Muscle layer of duodenum (tissue), 2 donors: Measurements from ENCODE around the gene SLC25A22.

Source experiments
- H3K27ac ChIP-seq: one replicate; pipeline ENCODE4 v1.7.0; 2013; ENCODE audit warnings: mild to moderate bottlenecking, low read length
- H3K27me3 ChIP-seq: one replicate; pipeline ENCODE4 v1.7.0; 2013; ENCODE audit warnings: low read depth, mild to moderate bottlenecking, control low read depth, low read length
- H3K36me3 ChIP-seq, 2 donors: one replicate each; pipeline ENCODE4 v1.7.0; 2013; ENCODE audit warnings: low read length in 2 of 2, control low read depth in 1 of 2, mild to moderate bottlenecking in 1 of 2; ENCODE audit not compliant: insufficient read depth in 2 of 2, control insufficient read depth in 1 of 2
- H3K4me1 ChIP-seq, 2 donors: one replicate each; pipeline ENCODE4 v1.7.0; 2013; ENCODE audit warnings: low read length in 2 of 2, mild to moderate bottlenecking in 2 of 2, control low read depth in 1 of 2, moderate library complexity in 1 of 2; ENCODE audit not compliant: insufficient read depth in 2 of 2, control insufficient read depth in 1 of 2
- H3K4me3 ChIP-seq, 2 donors: one replicate each; pipeline ENCODE4 v1.7.0; 2013; ENCODE audit warnings: low read length in 2 of 2, low read depth in 1 of 2, mild to moderate bottlenecking in 1 of 2
- H3K9me3 ChIP-seq, 2 donors: one replicate each; pipeline ENCODE4 v1.7.0; 2013; ENCODE audit warnings: low read length in 2 of 2, control low read depth in 1 of 2, mild to moderate bottlenecking in 1 of 2; ENCODE audit not compliant: control insufficient read depth in 1 of 2
- donor health status: healthy.

The SLC25A22 gene

GRCh38 chr11:809287-810039 lies 11.4 kb upstream of the SLC25A22 start, which contains the start of gene RPLP2:
RPLP2 (plus strand) TSS chr11:809967; CDS start chr11:810235, 268 bp downstream.
- Histone ChIP-seq H3K36me3 (peaks cover 27 to 41% of the 10 kb centered on the region in 2 donors), H3K4me1 (peaks cover 9 to 31% of the 10 kb centered on the region in 2 donors), H3K27ac (peak within 1 kb of the TSS; percentile 99), H3K9me3 (no peaks in the 10 kb centered on the region), H3K4me3 (peak within 1 kb of the TSS; percentile 86 to 94), H3K27me3 (no peaks in the 10 kb centered on the region)

GRCh38 chr11:808427-809286 lies 10.6 kb upstream of the SLC25A22 start:
- peak overlapping the region; percentile 99 for H3K27ac ChIP-seq
- H3K27me3 ChIP-seq, result no peaks in the 10 kb centered on the region
- H3K4me1 ChIP-seq, result peaks cover 11 to 38% of the 10 kb centered on the region in 2 donors
- peak overlapping the region; percentile 86 to 94 for H3K4me3 ChIP-seq
- no peaks in the 10 kb centered on the region for H3K9me3 ChIP-seq
- H3K36me3 ChIP-seq, result peaks cover 25 to 35% of the 10 kb centered on the region in 2 donors

- Histone ChIP-seq H3K4me3 (peak overlapping the region; percentile 59 to 74), H3K4me1 (peaks cover 4 to 21% of the 10 kb centered on the region in 2 donors), H3K36me3 (peaks cover 0 to 35% of the 10 kb centered on the region in 2 donors), H3K27me3 (no peaks in the 10 kb centered on the region), H3K9me3 (no peaks in the 10 kb centered on the region), H3K27ac (no peak overlapping the region)
Observed at GRCh38 chr11:804599-804964, 6.5 kb upstream of the SLC25A22 start.

GRCh38 chr11:803770-804598 lies 5.9 kb upstream of the SLC25A22 start:
- H3K27me3 ChIP-seq, result no peaks in the 10 kb centered on the region
- peaks cover 0 to 30% of the 10 kb centered on the region in 2 donors for H3K36me3 ChIP-seq
- H3K4me1 ChIP-seq, result peaks cover 4 to 21% of the 10 kb centered on the region in 2 donors
- peak overlapping the region; percentile 59 to 74 for H3K4me3 ChIP-seq
- H3K9me3 ChIP-seq, result no peaks in the 10 kb centered on the region
- H3K27ac ChIP-seq, result no peak overlapping the region

GRCh38 chr11:803467-803742 lies 5.3 kb upstream of the SLC25A22 start:
- Histone ChIP-seq H3K4me3 (no peak overlapping the region), H3K27me3 (no peaks in the 10 kb centered on the region), H3K4me1 (peaks cover 4 to 18% of the 10 kb centered on the region in 2 donors), H3K27ac (no peak overlapping the region), H3K9me3 (no peaks in the 10 kb centered on the region), H3K36me3 (peaks cover 0 to 26% of the 10 kb centered on the region in 2 donors)

- Histone ChIP-seq H3K9me3 (no peaks in the 10 kb centered on the region), H3K4me3 (no peak overlapping the region), H3K36me3 (peaks cover 0 to 26% of the 10 kb centered on the region in 2 donors), H3K27me3 (no peaks in the 10 kb centered on the region), H3K4me1 (peaks cover 4 to 15% of the 10 kb centered on the region in 2 donors), H3K27ac (no peak overlapping the region)
Observed at GRCh38 chr11:802693-803466, 4.8 kb upstream of the SLC25A22 start.

- Histone ChIP-seq H3K4me3 (no peak overlapping the region), H3K36me3 (peaks cover 0 to 26% of the 10 kb centered on the region in 2 donors), H3K4me1 (peaks cover 4 to 16% of the 10 kb centered on the region in 2 donors), H3K27ac (no peak overlapping the region), H3K27me3 (no peaks in the 10 kb centered on the region), H3K9me3 (no peaks in the 10 kb centered on the region)
Observed at GRCh38 chr11:802018-802617, 4.0 kb upstream of the SLC25A22 start.

- Histone ChIP-seq H3K4me1 (peaks cover 11 to 25% of the 10 kb centered on the region in 2 donors), H3K27ac (no peak overlapping the region), H3K4me3 (no peak overlapping the region), H3K36me3 (peaks cover 0 to 26% of the 10 kb centered on the region in 2 donors), H3K9me3 (no peaks in the 10 kb centered on the region), H3K27me3 (no peaks in the 10 kb centered on the region)
Observed at GRCh38 chr11:801097-801780, 3.2 kb upstream of the SLC25A22 start.

- Histone ChIP-seq H3K27me3 (no peaks in the 10 kb centered on the region), H3K27ac (no peak overlapping the region), H3K36me3 (peaks cover 0 to 26% of the 10 kb centered on the region in 2 donors), H3K9me3 (no peaks in the 10 kb centered on the region), H3K4me3 (no peak overlapping the region), H3K4me1 (peaks cover 11 to 30% of the 10 kb centered on the region in 2 donors)
Observed at GRCh38 chr11:800473-800872, 2.4 kb upstream of the SLC25A22 start.
